HG02970 (cell line): ENCODE measurements around the gene BRSK1.

Experiments
- ATAC-seq: cut with Tn5 transposase; IDR thresholded peaks from one replicate; pipeline ENCODE4 v1.9.1; 2021; ENCODE audit warnings: mild to moderate bottlenecking, moderate library complexity, moderate number of reproducible peaks; ENCODE audit not compliant: unreplicated experiment, low FRiP score

BRSK1 gene

GRCh38 chr19:55301459-55302317 is 17.9 kb downstream of the BRSK1 start:
- peak; percentile 71 for ATAC-seq

- ATAC-seq = no peak
These were observed 18.5 kb downstream of the BRSK1 start for GRCh38 chr19:55302318-55302703.

GRCh38 chr19:55303477-55303876 is 19.7 kb downstream of the BRSK1 start:
- no peak for ATAC-seq

GRCh38 chr19:55304279-55304978 is 20.6 kb downstream of the BRSK1 start:
- no peak for ATAC-seq

- no peak for ATAC-seq
These were observed 21.2 kb downstream of the BRSK1 start for GRCh38 chr19:55304980-55305379.

- no peak for ATAC-seq
These were observed 21.7 kb downstream of the BRSK1 start for GRCh38 chr19:55305491-55305890.

GRCh38 chr19:55305983-55306562 is 22.3 kb downstream of the BRSK1 start:
- no peak for ATAC-seq

GRCh38 chr19:55306712-55307111 is 22.9 kb downstream of the BRSK1 start:
- ATAC-seq = no peak

GRCh38 chr19:55308281-55308680 is 24.5 kb downstream of the BRSK1 start:
- no peak for ATAC-seq

GRCh38 chr19:55309448-55309847 is 25.7 kb downstream of the BRSK1 start:
- ATAC-seq = no peak

- no peak for ATAC-seq
These were observed 26.7 kb downstream of the BRSK1 start for GRCh38 chr19:55310498-55310897.

- ATAC-seq = no peak
These were observed 27.6 kb downstream of the BRSK1 start for GRCh38 chr19:55311397-55311796.

GRCh38 chr19:55311797-55312196 is 28.0 kb downstream of the BRSK1 start:
- ATAC-seq = no peak

GRCh38 chr19:55312621-55313512 is 29.1 kb downstream of the BRSK1 start:
- ATAC-seq = no peak

GRCh38 chr19:55314396-55314795 is 30.6 kb downstream of the BRSK1 start:
- ATAC-seq = no peak

GRCh38 chr19:55315956-55316525 is 32.2 kb downstream of the BRSK1 start:
- ATAC-seq = no peak

GRCh38 chr19:55316646-55317045 is 32.8 kb downstream of the BRSK1 start:
- no peak for ATAC-seq

- ATAC-seq = no peak
These were observed 36.0 kb downstream of the BRSK1 start for GRCh38 chr19:55319785-55320184.

GRCh38 chr19:55320844-55321419 is 37.1 kb downstream of the BRSK1 start:
- ATAC-seq = no peak
